ENCODE measurements around the gene CASK. TPM values are rescaled to one million over a fixed set of nuclear protein-coding genes. Genes with fewer than 3 reads are reported as not detected.

CASK gene
- total and polyA plus RNA-seq, 12 donors: 4.7 to 53.0 (median 41.3) TPM

DNA sequence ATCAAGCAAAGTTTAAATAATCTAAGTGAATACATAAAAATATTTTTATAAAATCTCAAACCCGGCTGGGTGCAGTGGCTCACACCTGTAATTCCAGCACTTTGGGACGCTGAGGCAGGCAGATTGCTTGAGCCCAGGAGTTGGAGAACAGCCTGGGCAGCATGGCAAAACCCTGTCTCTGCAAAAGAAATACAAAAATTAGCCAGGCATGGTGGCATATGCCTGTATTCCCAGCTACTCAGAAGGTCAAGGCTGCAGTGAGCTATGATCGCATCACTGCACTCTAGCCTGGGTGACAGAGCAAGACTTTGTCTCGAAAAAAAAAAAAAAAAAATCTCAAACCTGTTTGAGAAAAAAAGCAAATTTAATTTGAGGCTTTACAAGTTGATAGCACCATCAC, 331.4 kb downstream of the CASK start:
- 48 to 62% (median 50%) methylated on average over 4 of the region's 4 CpGs for WGBS, 4 donors
- H3K36me3 ChIP-seq (replicated peaks in 1 of 2): no peaks in the 10 kb centered on the region
- H3K9me3 ChIP-seq (replicated peaks in 1 of 3): no peaks in the 10 kb centered on the region
- no peak for TF ChIP-seq CTCF (IDR thresholded peaks at IDR 0.05)
- TF ChIP-seq POLR2A (IDR thresholded peaks at IDR 0.05): no peak
- DNase-seq: peak in 5 of 7 donors; percentile 32 to 56 (median 43)
- H3K4me1 ChIP-seq (replicated peaks in 1 of 2): peaks cover 0 to 7% of the 10 kb centered on the region in 2 donors
- intact Hi-C loops (cut with DNase I): no loop called here
- no peak overlapping the region for H3K4me3 ChIP-seq
- no peaks in the 10 kb centered on the region for H3K27me3 ChIP-seq
- no peak overlapping the region for H3K27ac ChIP-seq

DNA sequence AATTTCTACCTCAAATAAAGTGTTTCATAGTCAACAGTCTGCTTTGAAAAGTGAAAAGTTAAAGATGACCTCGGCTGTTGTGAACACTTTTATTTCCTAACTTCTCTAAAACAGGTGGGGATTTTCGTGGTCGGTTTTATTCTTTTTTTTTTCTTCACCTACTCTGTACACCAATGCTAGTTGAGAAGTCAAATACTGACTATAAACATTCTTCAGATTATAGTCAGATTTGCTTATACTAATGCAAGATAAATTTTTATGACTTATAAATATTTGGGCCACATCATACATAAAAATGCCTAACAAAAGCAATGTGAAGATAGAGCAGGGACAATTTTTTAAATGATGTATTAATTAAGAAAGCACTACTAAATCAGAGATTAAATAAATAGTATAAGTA, 332.7 kb downstream of the CASK start:
- DNase-seq: no peak
- 72 to 82% (median 77%) methylated on average over 3 of the region's 3 CpGs for WGBS, 4 donors
- Histone ChIP-seq H3K27ac (no peak overlapping the region), H3K4me3 (no peak overlapping the region), H3K27me3 (no peaks in the 10 kb centered on the region), H3K36me3 (replicated peaks in 1 of 2) (no peaks in the 10 kb centered on the region), H3K9me3 (replicated peaks in 1 of 3) (no peaks in the 10 kb centered on the region), H3K4me1 (replicated peaks in 1 of 2) (peaks cover 0 to 7% of the 10 kb centered on the region in 2 donors)
- no peak for TF ChIP-seq POLR2A (IDR thresholded peaks at IDR 0.05)
- TF ChIP-seq CTCF (IDR thresholded peaks at IDR 0.05): no peak
- intact Hi-C loops (cut with DNase I): no loop called here

GRCh38 chrX:41589634-41590270, 333.6 kb downstream of the CASK start:
- Histone ChIP-seq H3K27ac (peak overlapping the region in 3 of 5 donors; percentile 31 to 72 (median 49)), H3K27me3 (no peaks in the 10 kb centered on the region), H3K36me3 (replicated peaks in 1 of 2) (no peaks in the 10 kb centered on the region), H3K9me3 (replicated peaks in 1 of 3) (no peaks in the 10 kb centered on the region), H3K4me3 (peak overlapping the region in 1 of 4 donors; percentile 16), H3K4me1 (replicated peaks in 1 of 2) (peaks cover 0 to 7% of the 10 kb centered on the region in 2 donors)
- DNase-seq: no peak
- 25 to 38% (median 37%) methylated on average over 5 of the region's 5 CpGs for WGBS, 4 donors
- no peak for TF ChIP-seq CTCF (IDR thresholded peaks at IDR 0.05)
- TF ChIP-seq POLR2A (IDR thresholded peaks at IDR 0.05): no peak
- intact Hi-C loops (cut with DNase I): no loop called here

DNA sequence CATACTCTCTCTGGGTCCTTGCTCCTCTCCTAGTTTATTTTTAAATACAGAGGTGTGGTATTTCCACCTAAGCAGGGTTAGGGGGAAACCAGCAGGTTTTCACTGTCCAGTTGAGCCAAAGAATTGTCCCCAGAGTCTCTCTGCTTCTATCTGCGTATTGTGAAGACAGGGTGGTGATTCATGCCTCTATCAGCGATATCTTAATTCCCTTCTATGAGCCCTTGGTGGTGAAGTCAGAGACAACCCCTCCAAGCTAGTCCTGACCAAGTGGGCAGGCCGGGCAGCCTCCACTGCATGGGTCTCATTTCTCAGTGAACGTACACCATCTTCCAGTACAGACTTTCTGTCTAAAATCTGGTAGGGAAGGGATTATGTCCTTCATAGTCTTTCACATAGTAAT, 335.1 kb downstream of the CASK start:
- Histone ChIP-seq H3K4me3 (no peak overlapping the region), H3K27ac (no peak overlapping the region), H3K9me3 (replicated peaks in 1 of 3) (no peaks in the 10 kb centered on the region), H3K36me3 (replicated peaks in 1 of 2) (no peaks in the 10 kb centered on the region), H3K27me3 (no peaks in the 10 kb centered on the region), H3K4me1 (replicated peaks in 1 of 2) (peaks cover 0 to 7% of the 10 kb centered on the region in 2 donors)
- DNase-seq: peak in 1 of 7 donors; percentile 10
- TF ChIP-seq POLR2A (IDR thresholded peaks at IDR 0.05): no peak
- no peak for TF ChIP-seq CTCF (IDR thresholded peaks at IDR 0.05)
- intact Hi-C loops (cut with DNase I): no loop called here
- WGBS, 4 donors: 57 to 84% (median 61%) methylated on average over 4 of the region's 4 CpGs

All from adrenal gland (tissue), 12 donors.